GM13977 (cell line): ENCODE data around the gene SCGB1A1.
A peak's percentile ranks its signal among the peaks of the same experiment; 100 is the strongest.

ENCODE experiments used
- DNase-seq: peaks from one replicate; pipeline ENCODE4 v3.0.0; 2012; ENCODE audit warnings: low spot score
- CTCF ChIP-seq: IDR thresholded peaks from 2 replicates; pipeline ENCODE4 v1.5.1; 2012; ENCODE audit warnings: mild to moderate bottlenecking, control low read depth; ENCODE audit not compliant: insufficient read depth; ENCODE audit errors: extremely low read depth, missing control alignments
- in situ Hi-C: fragments of 300-500 bp; cut with MboI; formaldehyde crosslinking; loops from one replicate; pipeline ENCODE4 v1.12.0; 2022; ENCODE audit warnings: low sequenced_read_pairs, low pct_unique_long_range_greater_than_20kb, mixed read lengths, inconsistent platforms; ENCODE audit not compliant: unreplicated experiment

SCGB1A1 gene

GRCh38 chr11:62435846-62436660, 17.2 kb downstream of the SCGB1A1 start:
- in situ Hi-C loops, result no loop called here
- no peak for DNase-seq
- no peak for TF ChIP-seq CTCF

- in situ Hi-C loops, result no loop called here
These were observed 18.8 kb downstream of the SCGB1A1 start for GRCh38 chr11:62437616-62438015.

GRCh38 chr11:62438641-62439040, 19.8 kb downstream of the SCGB1A1 start:
- in situ Hi-C loops, result no loop called here
- TF ChIP-seq CTCF, result no peak
- no peak for DNase-seq

More at GRCh38 chr11:62437616-62438015, 18.8 kb downstream of the SCGB1A1 start:
- no peak for TF ChIP-seq CTCF
- DNase-seq, result no peak

GRCh38 chr11:62439785-62440602, 21.2 kb downstream of the SCGB1A1 start:
- no peak for TF ChIP-seq CTCF
- in situ Hi-C loops, result no loop called here
- DNase-seq, result no peak

GRCh38 chr11:62443390-62444235, 24.8 kb downstream of the SCGB1A1 start:
- in situ Hi-C loops, result no loop called here
- DNase-seq, result no peak
- TF ChIP-seq CTCF, result no peak

GRCh38 chr11:62444236-62444833, 25.5 kb downstream of the SCGB1A1 start:
- no peak for TF ChIP-seq CTCF
- in situ Hi-C loops, result no loop called here
- DNase-seq, result peak; percentile 61
